Measurements from ENCODE around the gene DHCR24.

- no peak for TF ChIP-seq CTCF (IDR thresholded peaks at IDR 0.05)
- no peak for TF ChIP-seq POLR2A (IDR thresholded peaks at IDR 0.05)
- no peak for TF ChIP-seq EP300 (IDR thresholded peaks at IDR 0.05)
- TF ChIP-seq POLR2AphosphoS5 (IDR thresholded peaks at IDR 0.05) = no peak
Observed at GRCh38 chr1:54850069-54850730, 36.8 kb downstream of the DHCR24 start.
